ENCODE data around the gene MED13L.

DNA sequence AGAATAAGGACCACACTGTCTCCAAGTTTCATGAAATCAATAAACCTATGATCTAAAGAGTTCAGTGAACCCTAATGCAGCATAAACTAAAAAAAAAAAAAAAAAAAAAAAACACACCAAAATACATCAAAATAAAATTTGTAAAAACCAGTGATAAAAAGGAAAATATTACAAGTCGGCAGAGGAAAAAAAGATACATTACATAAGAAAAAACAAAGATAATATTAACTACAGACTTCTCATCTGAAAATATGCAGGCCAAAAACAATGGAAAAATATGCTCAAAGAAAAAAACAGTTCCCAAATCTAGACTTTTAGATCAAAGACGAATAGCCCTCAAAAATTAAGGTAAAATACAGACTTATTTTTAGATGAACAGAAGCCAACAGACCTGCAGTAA is 27.6 kb downstream of the MED13L start:
- TF ChIP-seq, protein P1, sequence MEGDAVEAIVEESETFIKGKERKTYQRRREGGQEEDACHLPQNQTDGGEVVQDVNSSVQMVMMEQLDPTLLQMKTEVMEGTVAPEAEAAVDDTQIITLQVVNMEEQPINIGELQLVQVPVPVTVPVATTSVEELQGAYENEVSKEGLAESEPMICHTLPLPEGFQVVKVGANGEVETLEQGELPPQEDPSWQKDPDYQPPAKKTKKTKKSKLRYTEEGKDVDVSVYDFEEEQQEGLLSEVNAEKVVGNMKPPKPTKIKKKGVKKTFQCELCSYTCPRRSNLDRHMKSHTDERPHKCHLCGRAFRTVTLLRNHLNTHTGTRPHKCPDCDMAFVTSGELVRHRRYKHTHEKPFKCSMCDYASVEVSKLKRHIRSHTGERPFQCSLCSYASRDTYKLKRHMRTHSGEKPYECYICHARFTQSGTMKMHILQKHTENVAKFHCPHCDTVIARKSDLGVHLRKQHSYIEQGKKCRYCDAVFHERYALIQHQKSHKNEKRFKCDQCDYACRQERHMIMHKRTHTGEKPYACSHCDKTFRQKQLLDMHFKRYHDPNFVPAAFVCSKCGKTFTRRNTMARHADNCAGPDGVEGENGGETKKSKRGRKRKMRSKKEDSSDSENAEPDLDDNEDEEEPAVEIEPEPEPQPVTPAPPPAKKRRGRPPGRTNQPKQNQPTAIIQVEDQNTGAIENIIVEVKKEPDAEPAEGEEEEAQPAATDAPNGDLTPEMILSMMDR (conservative IDR thresholded peaks at IDR 0.05; ENCODE audit: low read depth, low read length) = no peak
- TF ChIP-seq POLR2A (IDR thresholded peaks at IDR 0.05; ENCODE audit: low read depth, low read length) (no peak), RAD21 (IDR thresholded peaks at IDR 0.05; ENCODE audit: low read length) (no peak), MXI1 (IDR thresholded peaks at IDR 0.05; ENCODE audit: borderline replicate concordance, low read depth, low read length) (no peak), BHLHE40 (IDR thresholded peaks at IDR 0.05; ENCODE audit: low read depth, low read length) (no peak), SMC3 (IDR thresholded peaks at IDR 0.05; ENCODE audit: low read depth, low read length) (no peak), RFX5 (IDR thresholded peaks at IDR 0.05; ENCODE audit: low read depth, low read length) (no peak)
